NB4 (cell line): ENCODE results near the gene PPM1F.

ENCODE experiments used
- CTCF ChIP-seq: IDR thresholded peaks from one replicate; pipeline ENCODE4 v1.5.1; 2012; ENCODE audit warnings: low read depth, low read length
- POLR2A ChIP-seq: IDR thresholded peaks from 2 replicates; pipeline ENCODE4 v1.6.1; 2011; ENCODE audit warnings: mild to moderate bottlenecking; ENCODE audit not compliant: insufficient read length; ENCODE audit errors: extremely low read depth

GRCh38 chr22:21916309-21916918 is 36.2 kb downstream of the PPM1F start:
- TF ChIP-seq POLR2A (no peak), CTCF (no peak)
